DND-41 (cell line): ENCODE measurements around the gene MOCS2.

Experiments used
- EZH2 ChIP-seq: IDR thresholded peaks from 3 replicates; pipeline ENCODE4 v1.6.1; 2012; ENCODE audit warnings: borderline replicate concordance, low read depth, mild to moderate bottlenecking, moderate library complexity, low read length, inconsistent platforms; ENCODE audit not compliant: severe bottlenecking
- TF ChIP-seq, protein P1 (sequence below): IDR thresholded peaks from 2 replicates; pipeline ENCODE4 v1.5.1; 2012; ENCODE audit warnings: borderline replicate concordance, low read length, moderate library complexity, mild to moderate bottlenecking; ENCODE audit not compliant: poor library complexity, severe bottlenecking; ENCODE audit errors: extremely low read depth

DNA sequence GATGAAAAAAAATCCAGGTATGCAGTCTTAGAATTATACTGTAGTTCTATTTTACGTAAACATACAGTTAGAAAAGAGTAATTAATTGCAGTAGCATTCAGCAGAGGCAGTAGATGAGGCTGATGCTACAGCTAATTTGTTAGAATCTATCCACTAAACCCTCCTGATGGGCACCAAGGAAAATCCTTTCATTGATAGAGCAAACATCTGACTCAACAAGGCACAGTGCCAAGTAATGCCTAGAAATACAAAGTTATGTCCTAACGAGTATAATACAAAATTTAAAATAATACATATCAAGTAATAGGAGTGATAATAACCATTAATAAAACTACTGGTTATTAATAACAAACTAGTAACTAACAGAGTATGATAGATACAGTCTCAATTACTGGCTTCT, 9.0 kb downstream of the MOCS2 start:
- TF ChIP-seq, protein P1, sequence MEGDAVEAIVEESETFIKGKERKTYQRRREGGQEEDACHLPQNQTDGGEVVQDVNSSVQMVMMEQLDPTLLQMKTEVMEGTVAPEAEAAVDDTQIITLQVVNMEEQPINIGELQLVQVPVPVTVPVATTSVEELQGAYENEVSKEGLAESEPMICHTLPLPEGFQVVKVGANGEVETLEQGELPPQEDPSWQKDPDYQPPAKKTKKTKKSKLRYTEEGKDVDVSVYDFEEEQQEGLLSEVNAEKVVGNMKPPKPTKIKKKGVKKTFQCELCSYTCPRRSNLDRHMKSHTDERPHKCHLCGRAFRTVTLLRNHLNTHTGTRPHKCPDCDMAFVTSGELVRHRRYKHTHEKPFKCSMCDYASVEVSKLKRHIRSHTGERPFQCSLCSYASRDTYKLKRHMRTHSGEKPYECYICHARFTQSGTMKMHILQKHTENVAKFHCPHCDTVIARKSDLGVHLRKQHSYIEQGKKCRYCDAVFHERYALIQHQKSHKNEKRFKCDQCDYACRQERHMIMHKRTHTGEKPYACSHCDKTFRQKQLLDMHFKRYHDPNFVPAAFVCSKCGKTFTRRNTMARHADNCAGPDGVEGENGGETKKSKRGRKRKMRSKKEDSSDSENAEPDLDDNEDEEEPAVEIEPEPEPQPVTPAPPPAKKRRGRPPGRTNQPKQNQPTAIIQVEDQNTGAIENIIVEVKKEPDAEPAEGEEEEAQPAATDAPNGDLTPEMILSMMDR: no peak
- no peak for TF ChIP-seq EZH2
